ENCODE measurements around the gene CST9. TPM values are rescaled to one million over a fixed set of nuclear protein-coding genes. Genes with fewer than 3 reads are reported as not detected.

CST9 gene
- total and polyA plus RNA-seq, 2 of the 13 experiments (the other 11 are each of a cell fraction or from before 2014, with no cell fraction given) = 0.07 TPM; not detected in 1

GRCh38 chr20:23629017-23629541 lies 23.4 kb upstream of the CST9 start (continued):
- TF ChIP-seq TCF7L2 (IDR thresholded peaks at IDR 0.05; ENCODE audit: low read depth, low read length) (no peak), SRSF9 (IDR thresholded peaks at IDR 0.05; ENCODE audit: borderline replicate concordance, insufficient read depth, low read depth, low read length, poor library complexity, severe bottlenecking) (no peak), NONO (IDR thresholded peaks at IDR 0.05) (no peak), NONO (CRISPR knock-in tag; conservative IDR thresholded peaks at IDR 0.05) (peak; percentile 87), ZNF414 (CRISPR knock-in tag; IDR thresholded peaks at IDR 0.05) (peak; percentile 63; the same call in 1 of the 2 replicates), MAFF (IDR thresholded peaks at IDR 0.05; ENCODE audit: low read depth, low read length) (peak; percentile 48; the same call in 1 of the 2 replicates), ZNF367 (CRISPR knock-in tag; IDR thresholded peaks at IDR 0.05; ENCODE audit: borderline replicate concordance) (no peak), ETV6 (CRISPR knock-in tag; conservative IDR thresholded peaks at IDR 0.05) (0 out of 2 replicates have a peak, but pooled peaks have one; percentile 33), KDM4B (CRISPR knock-in tag; IDR thresholded peaks at IDR 0.05) (no peak), HCFC1 (IDR thresholded peaks at IDR 0.05; ENCODE audit: low read depth, low read length) (no peak), TERF1 (CRISPR knock-in tag; IDR thresholded peaks at IDR 0.05) (no peak), MXD3 (CRISPR knock-in tag; IDR thresholded peaks at IDR 0.05) (peak; percentile 70; the same call in 1 of the 2 replicates), TCF7 (IDR thresholded peaks at IDR 0.05; ENCODE audit: low read depth) (peak; percentile 29; the same call in 1 of the 2 replicates), ELF3 (CRISPR knock-in tag; IDR thresholded peaks at IDR 0.05) (peak; percentile 79), KLF11 (CRISPR knock-in tag; IDR thresholded peaks at IDR 0.05) (peak; percentile 80), E2F5 (CRISPR knock-in tag; conservative IDR thresholded peaks at IDR 0.05) (0 out of 2 replicates have a peak, but pooled peaks have one; percentile 21), SIN3B (IDR thresholded peaks at IDR 0.05; ENCODE audit: low read length) (no peak)
- TF ChIP-seq, protein P1, sequence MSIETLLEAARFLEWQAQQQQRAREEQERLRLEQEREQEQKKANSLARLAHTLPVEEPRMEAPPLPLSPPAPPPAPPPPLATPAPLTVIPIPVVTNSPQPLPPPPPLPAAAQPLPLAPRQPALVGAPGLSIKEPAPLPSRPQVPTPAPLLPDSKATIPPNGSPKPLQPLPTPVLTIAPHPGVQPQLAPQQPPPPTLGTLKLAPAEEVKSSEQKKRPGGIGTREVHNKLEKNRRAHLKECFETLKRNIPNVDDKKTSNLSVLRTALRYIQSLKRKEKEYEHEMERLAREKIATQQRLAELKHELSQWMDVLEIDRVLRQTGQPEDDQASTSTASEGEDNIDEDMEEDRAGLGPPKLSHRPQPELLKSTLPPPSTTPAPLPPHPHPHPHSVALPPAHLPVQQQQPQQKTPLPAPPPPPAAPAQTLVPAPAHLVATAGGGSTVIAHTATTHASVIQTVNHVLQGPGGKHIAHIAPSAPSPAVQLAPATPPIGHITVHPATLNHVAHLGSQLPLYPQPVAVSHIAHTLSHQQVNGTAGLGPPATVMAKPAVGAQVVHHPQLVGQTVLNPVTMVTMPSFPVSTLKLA (IDR thresholded peaks at IDR 0.05) = peak; percentile 90
- TF ChIP-seq, protein P2, sequence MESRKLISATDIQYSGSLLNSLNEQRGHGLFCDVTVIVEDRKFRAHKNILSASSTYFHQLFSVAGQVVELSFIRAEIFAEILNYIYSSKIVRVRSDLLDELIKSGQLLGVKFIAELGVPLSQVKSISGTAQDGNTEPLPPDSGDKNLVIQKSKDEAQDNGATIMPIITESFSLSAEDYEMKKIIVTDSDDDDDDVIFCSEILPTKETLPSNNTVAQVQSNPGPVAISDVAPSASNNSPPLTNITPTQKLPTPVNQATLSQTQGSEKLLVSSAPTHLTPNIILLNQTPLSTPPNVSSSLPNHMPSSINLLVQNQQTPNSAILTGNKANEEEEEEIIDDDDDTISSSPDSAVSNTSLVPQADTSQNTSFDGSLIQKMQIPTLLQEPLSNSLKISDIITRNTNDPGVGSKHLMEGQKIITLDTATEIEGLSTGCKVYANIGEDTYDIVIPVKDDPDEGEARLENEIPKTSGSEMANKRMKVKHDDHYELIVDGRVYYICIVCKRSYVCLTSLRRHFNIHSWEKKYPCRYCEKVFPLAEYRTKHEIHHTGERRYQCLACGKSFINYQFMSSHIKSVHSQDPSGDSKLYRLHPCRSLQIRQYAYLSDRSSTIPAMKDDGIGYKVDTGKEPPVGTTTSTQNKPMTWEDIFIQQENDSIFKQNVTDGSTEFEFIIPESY (CRISPR knock-in tag; IDR thresholded peaks at IDR 0.05) = peak; percentile 66; the same call in 1 of the 2 replicates
- TF ChIP-seq, protein P3, sequence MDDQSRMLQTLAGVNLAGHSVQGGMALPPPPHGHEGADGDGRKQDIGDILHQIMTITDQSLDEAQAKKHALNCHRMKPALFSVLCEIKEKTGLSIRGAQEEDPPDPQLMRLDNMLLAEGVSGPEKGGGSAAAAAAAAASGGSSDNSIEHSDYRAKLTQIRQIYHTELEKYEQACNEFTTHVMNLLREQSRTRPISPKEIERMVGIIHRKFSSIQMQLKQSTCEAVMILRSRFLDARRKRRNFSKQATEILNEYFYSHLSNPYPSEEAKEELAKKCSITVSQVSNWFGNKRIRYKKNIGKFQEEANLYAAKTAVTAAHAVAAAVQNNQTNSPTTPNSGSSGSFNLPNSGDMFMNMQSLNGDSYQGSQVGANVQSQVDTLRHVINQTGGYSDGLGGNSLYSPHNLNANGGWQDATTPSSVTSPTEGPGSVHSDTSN (CRISPR knock-in tag; IDR thresholded peaks at IDR 0.05; ENCODE audit: borderline replicate concordance) = no peak

Measured in HepG2 (cell line).